B cell (primary cell): ENCODE data around the gene BTBD8. TPM values are rescaled to one million over a fixed set of nuclear protein-coding genes. Genes with fewer than 3 reads are reported as not detected.

ENCODE experiments used
- ATAC-seq: fragments of 200-7000 bp; cut with Tn5 transposase; one replicate; pipeline ENCODE4 v1.10.0; 2021; ENCODE audit warnings: low read depth, mild to moderate bottlenecking, moderate number of reproducible peaks, moderate library complexity
- CTCF ChIA-PET: fragments of 350-600 bp; sonication (Branson Sonifier 250); formaldehyde crosslinking; loops from one replicate; lab custom pipeline; 2021; ENCODE audit warnings: antibody characterized with exemption, inconsistent platforms; lab: Charles Lee
- POLR2A ChIA-PET: fragments of 350-600 bp; sonication (Branson Sonifier 250); formaldehyde crosslinking; loops from one replicate; lab custom pipeline; 2021; ENCODE audit warnings: antibody characterized with exemption; lab: Charles Lee
- DNase-seq: peaks from one replicate; pipeline ENCODE4 v3.0.0; 2013
- H2AFZ ChIP-seq: 2 replicates; pipeline ENCODE4 v1.6.1; 2012; ENCODE audit warnings: mild to moderate bottlenecking, low read depth, low read length; ENCODE audit not compliant: insufficient read depth, poor library complexity, severe bottlenecking
- H3K27ac ChIP-seq, 2 donors: 1 replicate in 1 of 2; 2 replicates in 1 of 2; pipeline ENCODE4 v1.5.1; 2012 to 2013; ENCODE audit warnings: low read length in 2 of 2, mild to moderate bottlenecking in 2 of 2, moderate library complexity in 1 of 2
- H3K27me3 ChIP-seq, 4 experiments: fragments of 200-600 bp in 1 of 4; sonication (generic) in 1 of 4; replicated peaks in 1 of 4; 1 replicate in 2 of 4; 2 replicates in 2 of 4; pipeline versions ENCODE4 v1.6.1 to v1.7.0; 2013 to 2016; ENCODE audit warnings: low read length in 3 of 4, mild to moderate bottlenecking in 2 of 4, mixed read lengths in 1 of 4, moderate library complexity in 1 of 4; ENCODE audit not compliant: insufficient read depth in 4 of 4, control insufficient read depth in 3 of 4; ENCODE audit errors: control extremely low read depth in 1 of 4
- H3K36me3 ChIP-seq, 2 experiments: replicated peaks in 1 of 2; 1 replicate in 1 of 2; 2 replicates in 1 of 2; pipeline versions ENCODE4 v1.6.1 to v1.7.1; 2013; ENCODE audit warnings: low read length in 1 of 2; ENCODE audit not compliant: insufficient read depth in 2 of 2, control insufficient read depth in 1 of 2; ENCODE audit errors: control extremely low read depth in 1 of 2, extremely low read depth in 1 of 2
- H3K4me1 ChIP-seq, 2 donors: fragments of 200-600 bp in 1 of 2; sonication (generic) in 1 of 2; 1 replicate in 1 of 2; 2 replicates in 1 of 2; pipeline versions ENCODE4 v1.5.1 to v1.6.1; 2013 to 2017; ENCODE audit warnings: low read length in 2 of 2; ENCODE audit not compliant: control insufficient read depth in 2 of 2, insufficient read depth in 2 of 2
- H3K4me2 ChIP-seq: replicated peaks from 2 replicates; pipeline ENCODE3; 2012; ENCODE audit warnings: mild to moderate bottlenecking, low read depth, low read length; ENCODE audit not compliant: poor library complexity, severe bottlenecking
- H3K4me3 ChIP-seq, 5 experiments: fragments of 200-600 bp in 1 of 5; sonication (generic) in 1 of 5; 1 replicate in 3 of 5; 2 replicates in 2 of 5; pipeline versions ENCODE4 v1.5.1 to v1.7.0; 2011 to 2016; ENCODE audit warnings: low read length in 4 of 5, mild to moderate bottlenecking in 4 of 5, low read depth in 2 of 5, control low read depth in 1 of 5, moderate library complexity in 1 of 5; ENCODE audit not compliant: insufficient read depth in 1 of 5; ENCODE audit errors: control extremely low read depth in 1 of 5, extremely low read depth in 1 of 5
- H3K79me2 ChIP-seq: fragments of 200-600 bp; sonication (generic); one replicate; pipeline ENCODE4 v1.6.0; 2016; ENCODE audit warnings: low read length; ENCODE audit not compliant: control insufficient read depth, insufficient read depth
- H3K9ac ChIP-seq: fragments of 200-600 bp; sonication (generic); 2 replicates; pipeline ENCODE4 v1.6.1; 2017; ENCODE audit warnings: mild to moderate bottlenecking, low read length, moderate library complexity
- H3K9me3 ChIP-seq, 3 donors: one replicate each; pipeline versions ENCODE4 v1.6.1 to v1.7.1; 2013; ENCODE audit warnings: low read length in 2 of 3; ENCODE audit not compliant: control insufficient read depth in 2 of 3, insufficient read depth in 1 of 3; ENCODE audit errors: control extremely low read depth in 1 of 3
- H4K20me1 ChIP-seq: 2 replicates; pipeline ENCODE4 v1.6.0; 2012; ENCODE audit warnings: mild to moderate bottlenecking, low read length; ENCODE audit not compliant: insufficient read depth, control insufficient read depth, poor library complexity, severe bottlenecking
- H3K27ac Mint-ChIP-seq: one replicate; pipeline ENCODE4 v1.8.0; 2021; ENCODE audit warnings: mixed read lengths
- H3K27me3 Mint-ChIP-seq: one replicate; pipeline ENCODE4 v1.8.0; 2021; ENCODE audit warnings: mixed read lengths
- H3K4me1 Mint-ChIP-seq: one replicate; pipeline ENCODE4 v1.8.0; 2021; ENCODE audit warnings: mixed read lengths
- H3K4me3 Mint-ChIP-seq: one replicate; pipeline ENCODE4 v1.8.0; 2021; ENCODE audit warnings: mixed read lengths
- H3K9me3 Mint-ChIP-seq: one replicate; pipeline ENCODE4 v1.8.0; 2022; ENCODE audit warnings: mixed read lengths; ENCODE audit not compliant: insufficient read depth
- EZH2 ChIP-seq: IDR thresholded peaks from 2 replicates; pipeline ENCODE4 v1.6.1; 2012; ENCODE audit warnings: borderline replicate concordance, low read depth, mild to moderate bottlenecking, moderate library complexity, low read length; ENCODE audit not compliant: insufficient read depth, poor library complexity, severe bottlenecking
- WGBS: methylation state at CpG from one replicate; pipeline ENCODE4 v1.1.5; 2013; ENCODE audit warnings: missing lambda C conversion rate; ENCODE audit not compliant: insufficient coverage; 5-methylcytosine and 5-hydroxymethylcytosine counted together
- intact Hi-C: fragments of 100-400 bp; cut with micrococcal nuclease; formaldehyde crosslinking; loops from one replicate; pipeline ENCODE4 v1.10.0; 2022
- polyA plus RNA-seq: library from polyadenylated mRNA; depleted of rRNA; stranded (reverse); fragments of >200 nt; gene quantifications from 2 replicates; pipeline ENCODE4 v1.2.3, GENCODE V29; 2012
- total RNA-seq, 2 donors: library from RNA; stranded (reverse); fragments of 120-200 nt in 1 of 2; gene quantifications; 1 replicate in 1 of 2; 2 replicates in 1 of 2; pipeline versions ENCODE4 v1.2.3 to v1.2.4, GENCODE V29; 2013 to 2022
- TF ChIP-seq, protein P1 (sequence below): fragments of 200-600 bp; IDR thresholded peaks from one replicate; pipeline ENCODE4 v1.8.0; 2022; ENCODE audit warnings: antibody characterized with exemption, mild to moderate bottlenecking

The BTBD8 gene
- total and polyA plus RNA-seq, 2 donors (not counting 1 experiment from before 2014, with no cell fraction given): 0.46 to 1.9 TPM

DNA sequence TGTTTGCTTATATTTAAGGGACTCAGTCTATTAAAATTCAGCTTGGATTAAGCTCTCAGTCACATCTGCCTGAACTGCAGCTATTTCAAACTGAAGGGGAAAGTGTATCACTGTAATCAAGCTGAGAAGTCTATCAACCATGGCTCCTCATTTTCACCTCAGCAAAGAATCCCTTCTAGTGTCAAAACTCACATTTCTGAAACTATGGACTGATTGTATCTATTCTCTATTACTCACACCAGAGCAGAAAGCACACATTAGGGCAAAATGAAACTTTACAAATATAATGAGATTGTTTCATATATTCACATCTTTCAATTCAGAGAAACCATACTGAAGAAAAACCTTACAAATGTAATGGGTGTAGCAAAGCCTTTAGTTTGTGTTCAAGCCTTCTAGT is 123.0 kb downstream of the BTBD8 start:
- ChIA-PET CTCF (no interaction called here), POLR2A (no interaction called here)
- no peak for TF ChIP-seq EZH2
- TF ChIP-seq, protein P1, sequence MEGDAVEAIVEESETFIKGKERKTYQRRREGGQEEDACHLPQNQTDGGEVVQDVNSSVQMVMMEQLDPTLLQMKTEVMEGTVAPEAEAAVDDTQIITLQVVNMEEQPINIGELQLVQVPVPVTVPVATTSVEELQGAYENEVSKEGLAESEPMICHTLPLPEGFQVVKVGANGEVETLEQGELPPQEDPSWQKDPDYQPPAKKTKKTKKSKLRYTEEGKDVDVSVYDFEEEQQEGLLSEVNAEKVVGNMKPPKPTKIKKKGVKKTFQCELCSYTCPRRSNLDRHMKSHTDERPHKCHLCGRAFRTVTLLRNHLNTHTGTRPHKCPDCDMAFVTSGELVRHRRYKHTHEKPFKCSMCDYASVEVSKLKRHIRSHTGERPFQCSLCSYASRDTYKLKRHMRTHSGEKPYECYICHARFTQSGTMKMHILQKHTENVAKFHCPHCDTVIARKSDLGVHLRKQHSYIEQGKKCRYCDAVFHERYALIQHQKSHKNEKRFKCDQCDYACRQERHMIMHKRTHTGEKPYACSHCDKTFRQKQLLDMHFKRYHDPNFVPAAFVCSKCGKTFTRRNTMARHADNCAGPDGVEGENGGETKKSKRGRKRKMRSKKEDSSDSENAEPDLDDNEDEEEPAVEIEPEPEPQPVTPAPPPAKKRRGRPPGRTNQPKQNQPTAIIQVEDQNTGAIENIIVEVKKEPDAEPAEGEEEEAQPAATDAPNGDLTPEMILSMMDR: no peak
- Mint-ChIP-seq H3K27me3 (peaks cover 3% of the 10 kb centered on the region), H3K27ac (no peak overlapping the region), H3K4me1 (no peaks in the 10 kb centered on the region), H3K9me3 (no peaks in the 10 kb centered on the region), H3K4me3 (no peak overlapping the region)
- Histone ChIP-seq H3K9ac (no peak overlapping the region), H3K4me1 (no peaks in the 10 kb centered on the region), H4K20me1 (no peaks in the 10 kb centered on the region), H3K79me2 (no peaks in the 10 kb centered on the region), H3K36me3 (no peaks in the 10 kb centered on the region), H3K4me2 (no peak overlapping the region), H3K9me3 (no peaks in the 10 kb centered on the region), H2AFZ (no peak overlapping the region), H3K27ac (no peak overlapping the region), H3K27me3 (no peaks in the 10 kb centered on the region), H3K4me3 (no peak overlapping the region)
- no peak for DNase-seq
- ATAC-seq: no peak
- intact Hi-C loops: no loop called here

DNA sequence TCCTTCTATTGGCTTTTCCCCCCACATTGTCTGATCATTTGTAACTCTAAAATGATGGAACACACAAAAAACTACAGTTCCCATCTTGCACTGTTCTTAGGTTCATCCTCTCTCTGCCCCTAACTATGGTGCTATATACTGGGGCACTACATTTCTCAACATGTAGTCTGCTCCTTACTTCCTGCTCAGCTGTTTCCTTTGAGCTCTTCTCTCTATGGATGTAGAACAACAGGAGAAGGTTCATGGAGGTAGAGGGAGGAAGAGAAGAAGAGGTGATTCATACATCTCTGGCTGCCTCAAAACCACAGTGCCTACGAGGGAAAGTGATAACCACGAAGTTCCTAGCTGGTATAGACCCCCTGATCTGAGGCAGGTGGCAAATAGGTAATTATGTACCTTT is 130.6 kb downstream of the BTBD8 start:
- Histone ChIP-seq H3K4me1 (no peaks in the 10 kb centered on the region), H3K27me3 (no peaks in the 10 kb centered on the region), H3K9ac (no peak overlapping the region), H3K27ac (no peak overlapping the region), H2AFZ (no peak overlapping the region), H3K4me2 (no peak overlapping the region), H3K79me2 (no peaks in the 10 kb centered on the region), H3K9me3 (no peaks in the 10 kb centered on the region), H3K36me3 (no peaks in the 10 kb centered on the region), H3K4me3 (no peak overlapping the region), H4K20me1 (no peaks in the 10 kb centered on the region)
- Mint-ChIP-seq H3K4me1 (no peaks in the 10 kb centered on the region), H3K27ac (no peak overlapping the region), H3K4me3 (no peak overlapping the region), H3K9me3 (no peaks in the 10 kb centered on the region), H3K27me3 (peaks cover 5% of the 10 kb centered on the region)
- TF ChIP-seq EZH2: no peak
- TF ChIP-seq, protein P1: no peak
- 20% methylated on average over 2 of the region's 2 CpGs for WGBS
- ChIA-PET CTCF (no interaction called here), POLR2A (no interaction called here)
- no peak for DNase-seq
- ATAC-seq: no peak
- intact Hi-C loops: no loop called here
